H1 (cell line): ENCODE results near the gene PTPN5. TPM values are rescaled to one million over a fixed set of nuclear protein-coding genes. Genes with fewer than 3 reads are reported as not detected.

ENCODE experiments used
- CTCF ChIA-PET: fragments of 300-600 bp; sonication (Branson Sonifier 250); formaldehyde crosslinking; loops from one replicate; lab custom pipeline; 2021; ENCODE audit not compliant: partially characterized antibody; lab: Charles Lee
- POLR2A ChIA-PET: fragments of 300-600 bp; sonication (Branson Sonifier 250); formaldehyde crosslinking; loops from one replicate; lab custom pipeline; 2021; ENCODE audit warnings: inconsistent platforms; ENCODE audit not compliant: partially characterized antibody; lab: Charles Lee
- DNase-seq, 2 experiments: peaks; one replicate each; pipeline versions ENCODE4 v3.0.0 to v3.0.0-alpha.2; 2010 to 2022; ENCODE audit warnings: low spot score in 2 of 2, low read depth in 1 of 2, mixed read lengths in 1 of 2
- FAIRE-seq: peaks from 2 replicates; lab custom pipeline; 2011; peaks lifted over from hg19 to GRCh38; lab: Jason Lieb, UNC
- H2AFZ ChIP-seq: 2 replicates; pipeline ENCODE4 v1.8.1; 2012; ENCODE audit warnings: low read length, inconsistent platforms
- H2AK5ac ChIP-seq: 2 replicates; pipeline ENCODE4 v1.6.1; 2013; ENCODE audit warnings: low read depth, low read length
- H2BK120ac ChIP-seq: replicated peaks from 2 replicates; pipeline ENCODE3; 2013; ENCODE audit warnings: low read depth, low read length, inconsistent platforms
- H2BK12ac ChIP-seq: 2 replicates; pipeline ENCODE4 v1.6.1; 2013; ENCODE audit warnings: low read depth, low read length
- H2BK15ac ChIP-seq: 2 replicates; pipeline ENCODE4 v1.6.1; 2013; ENCODE audit warnings: low read length
- H2BK20ac ChIP-seq: 2 replicates; pipeline ENCODE4 v1.6.1; 2013; ENCODE audit warnings: low read length
- H2BK5ac ChIP-seq: 2 replicates; pipeline ENCODE4 v1.6.1; 2013; ENCODE audit warnings: low read depth, low read length
- H3K14ac ChIP-seq: 2 replicates; pipeline ENCODE4 v1.6.1; 2013; ENCODE audit warnings: inconsistent platforms; ENCODE audit not compliant: insufficient read length
- H3K18ac ChIP-seq: 2 replicates; pipeline ENCODE4 v1.6.1; 2013; ENCODE audit warnings: low read length; ENCODE audit errors: extremely low read depth
- H3K23ac ChIP-seq: 2 replicates; pipeline ENCODE4 v1.6.1; 2013; ENCODE audit warnings: inconsistent platforms; ENCODE audit not compliant: insufficient read length
- H3K23me2 ChIP-seq: 2 replicates; pipeline ENCODE4 v1.6.1; 2013; ENCODE audit warnings: low read depth, low read length
- H3K27ac ChIP-seq: 2 replicates; pipeline ENCODE4 v1.6.1; 2011; ENCODE audit warnings: low read depth, low read length, inconsistent platforms
- H3K27me3 ChIP-seq, 4 experiments: replicated peaks in 1 of 4; 1 replicate in 1 of 4; 2 replicates in 3 of 4; pipeline versions ENCODE4 v1.6.1 to v1.8.1; 2011 to 2013; ENCODE audit warnings: low read length in 3 of 4, mild to moderate bottlenecking in 3 of 4, inconsistent platforms in 2 of 4, mixed read lengths in 2 of 4, moderate library complexity in 1 of 4; ENCODE audit not compliant: control insufficient read depth in 3 of 4, insufficient read depth in 3 of 4; ENCODE audit errors: extremely low read depth in 1 of 4
- H3K36me3 ChIP-seq, 4 experiments: 2 replicates each; pipeline versions ENCODE4 v1.6.1 to v1.8.1; 2011 to 2013; ENCODE audit warnings: mild to moderate bottlenecking in 4 of 4, low read length in 3 of 4, moderate library complexity in 2 of 4, control low read depth in 1 of 4, inconsistent platforms in 1 of 4; ENCODE audit not compliant: insufficient read depth in 4 of 4, control insufficient read depth in 2 of 4
- H3K4ac ChIP-seq: replicated peaks from 2 replicates; pipeline ENCODE3; 2013; ENCODE audit warnings: low read length, low read depth, mixed read lengths, inconsistent platforms; ENCODE audit not compliant: insufficient read length
- H3K4me1 ChIP-seq, 4 experiments: replicated peaks in 1 of 4; 1 replicate in 1 of 4; 2 replicates in 3 of 4; pipeline versions ENCODE4 v1.6.1 to v1.8.1; 2011 to 2013; ENCODE audit warnings: low read length in 3 of 4, inconsistent platforms in 2 of 4, mixed read lengths in 1 of 4; ENCODE audit not compliant: insufficient read depth in 4 of 4, control insufficient read depth in 3 of 4
- H3K4me2 ChIP-seq, 2 experiments: 2 replicates each; pipeline versions ENCODE4 v1.6.1 to v1.8.1; 2011 to 2013; ENCODE audit warnings: low read depth in 2 of 2, low read length in 2 of 2, control low read depth in 1 of 2, inconsistent platforms in 1 of 2, mild to moderate bottlenecking in 1 of 2; ENCODE audit not compliant: insufficient read depth in 1 of 2
- H3K4me3 ChIP-seq, 4 experiments: fragments of 200-600, 300-600 bp in 1 of 4; sonication (generic), shearing (Covaris generic), sonication (Bioruptor Twin) in 1 of 4; 2 replicates each; pipeline versions ENCODE4 v1.5.1 to v1.8.1; 2011 to 2016; ENCODE audit warnings: low read length in 4 of 4, low read depth in 3 of 4, control low read depth in 2 of 4, inconsistent platforms in 2 of 4, mild to moderate bottlenecking in 2 of 4, mixed read lengths in 1 of 4, moderate library complexity in 1 of 4; ENCODE audit not compliant: insufficient read depth in 2 of 4; ENCODE audit errors: extremely low read depth in 1 of 4
- H3K56ac ChIP-seq: replicated peaks from 2 replicates; pipeline ENCODE3; 2013; ENCODE audit warnings: low read depth, mild to moderate bottlenecking, mixed read lengths, low read length, inconsistent platforms; ENCODE audit not compliant: insufficient read length
- H3K79me1 ChIP-seq: 2 replicates; pipeline ENCODE4 v1.6.1; 2013; ENCODE audit warnings: low read depth, low read length, control low read depth
- H3K79me2 ChIP-seq, 2 experiments: 2 replicates each; pipeline versions ENCODE4 v1.6.1 to v1.8.1; 2012 to 2013; ENCODE audit warnings: low read length in 2 of 2, mild to moderate bottlenecking in 2 of 2, inconsistent platforms in 1 of 2; ENCODE audit not compliant: insufficient read depth in 2 of 2, control insufficient read depth in 1 of 2
- H3K9ac ChIP-seq, 4 experiments: replicated peaks in 1 of 4; 1 replicate in 1 of 4; 2 replicates in 3 of 4; pipeline versions ENCODE4 v1.6.1 to v1.8.1; 2011 to 2013; ENCODE audit warnings: low read depth in 3 of 4, low read length in 3 of 4, control low read depth in 2 of 4, mild to moderate bottlenecking in 2 of 4, moderate library complexity in 2 of 4, inconsistent platforms in 1 of 4; ENCODE audit errors: extremely low read depth in 1 of 4
- H3K9me3 ChIP-seq, 2 experiments: 2 replicates each; pipeline versions ENCODE4 v1.6.1 to v1.8.1; 2012 to 2013; ENCODE audit warnings: mild to moderate bottlenecking in 2 of 2, moderate library complexity in 2 of 2, control low read depth in 1 of 2, inconsistent platforms in 1 of 2, low read depth in 1 of 2, low read length in 1 of 2, mixed read lengths in 1 of 2; ENCODE audit not compliant: insufficient read depth in 2 of 2
- H4K20me1 ChIP-seq, 2 experiments: replicated peaks in 1 of 2; 2 replicates each; pipeline versions ENCODE3 to v1.8.1; 2011 to 2013; ENCODE audit warnings: inconsistent platforms in 2 of 2, low read length in 2 of 2, mild to moderate bottlenecking in 1 of 2; ENCODE audit not compliant: insufficient read depth in 2 of 2, control insufficient read depth in 1 of 2
- H4K5ac ChIP-seq: 2 replicates; pipeline ENCODE4 v1.6.1; 2013; ENCODE audit warnings: low read length, low read depth, mixed read lengths, inconsistent platforms; ENCODE audit not compliant: insufficient read length
- H4K8ac ChIP-seq: 2 replicates; pipeline ENCODE4 v1.8.0; 2013; ENCODE audit warnings: mild to moderate bottlenecking, moderate library complexity, low read length, inconsistent platforms; ENCODE audit not compliant: insufficient read depth; ENCODE audit errors: extremely low read depth
- H4K91ac ChIP-seq: replicated peaks from 2 replicates; pipeline ENCODE3; 2013; ENCODE audit warnings: low read length, mixed read lengths, inconsistent platforms; ENCODE audit not compliant: insufficient read length
- BCL11A ChIP-seq, 2 experiments: IDR thresholded peaks; one replicate each; pipeline ENCODE4 v1.6.1; 2011; ENCODE audit warnings: low read depth in 2 of 2, low read length in 2 of 2, mild to moderate bottlenecking in 2 of 2
- CHD2 ChIP-seq: IDR thresholded peaks from 2 replicates; pipeline ENCODE4 v1.6.1; 2012; ENCODE audit warnings: low read length, improper control_type of control experiment
- KDM5A ChIP-seq: fragments of 200-600 bp; IDR thresholded peaks from 2 replicates; pipeline ENCODE4 v1.7.1; 2012; ENCODE audit warnings: mild to moderate bottlenecking, low read length, inconsistent platforms, mixed read lengths
- POU5F1 ChIP-seq: IDR thresholded peaks from 2 replicates; pipeline ENCODE4 v1.6.1; 2011; ENCODE audit warnings: low read depth, mild to moderate bottlenecking, low read length, moderate library complexity
- SAP30 ChIP-seq: fragments of 300-600 bp; sonication (generic); IDR thresholded peaks from 2 replicates; pipeline ENCODE4 v1.7.1; 2012; ENCODE audit warnings: low read length, moderate library complexity, mild to moderate bottlenecking, inconsistent platforms; ENCODE audit not compliant: insufficient read depth, insufficient replicate concordance
- SIRT6 ChIP-seq: IDR thresholded peaks from one replicate; pipeline ENCODE4 v1.7.1; 2012; ENCODE audit warnings: low read length, inconsistent platforms
- SIX5 ChIP-seq: IDR thresholded peaks from 2 replicates; pipeline ENCODE4 v1.6.1; 2011; ENCODE audit warnings: mild to moderate bottlenecking, low read depth, low read length
- TAF7 ChIP-seq: optimal IDR thresholded peaks from 2 replicates; pipeline ENCODE3; 2011; ENCODE audit warnings: low read depth, mild to moderate bottlenecking, inconsistent platforms, low read length, moderate library complexity, borderline replicate concordance
- TEAD4 ChIP-seq: IDR thresholded peaks from 2 replicates; pipeline ENCODE4 v1.6.1; 2012; ENCODE audit warnings: low read depth, low read length, inconsistent platforms, mixed read lengths
- WGBS, 2 experiments: shearing (Covaris generic) in 1 of 2; methylation state at CpG; one replicate each; pipeline versions ENCODE4 v1.1.6 to v1.1.7; 2013 to 2015; ENCODE audit warnings: low lambda C conversion rate in 2 of 2, mixed read lengths in 2 of 2, inconsistent platforms in 1 of 2, low coverage in 1 of 2, missing lambda C conversion rate in 1 of 2; ENCODE audit not compliant: insufficient replicate concordance in 2 of 2, insufficient coverage in 1 of 2, insufficient read length in 1 of 2; ENCODE audit errors: extremely low coverage in 1 of 2, missing lambda C conversion rate in 1 of 2; 5-methylcytosine and 5-hydroxymethylcytosine counted together
- polyA plus RNA-seq, 7 experiments: library from polyadenylated mRNA; depleted of rRNA in 3 of 7; stranded (reverse) in 5 of 7; unstranded in 2 of 7; fragments of >200 nt in 5 of 7; fragments of 200-250 nt in 2 of 7; gene quantifications; 1 replicate in 5 of 7; 2 replicates in 1 of 7; 4 replicates in 1 of 7; pipeline versions ENCODE4 v1.2.1 to v1.2.3, GENCODE V29; 2011 to 2013; ENCODE audit warnings: missing spikeins in 2 of 7, mixed read lengths in 2 of 7
- total RNA-seq: library from RNA; stranded (reverse); fragmentation: NEBNext Ultra II Directional; extraction: Animal tissue kit (Norgen Biotek cat#: 25700); gene quantifications from 2 replicates; pipeline ENCODE4 v1.2.1, GENCODE V29; 2021

Gene PTPN5
- total and polyA plus RNA-seq, 2 of the 8 experiments (the other 6 are each of a cell fraction or from before 2014, with no cell fraction given): 8.4 to 12.9 TPM

GRCh38 chr11:18684267-18684666 is 107.3 kb downstream of the PTPN5 start:
- FAIRE-seq: no peak
- H4K5ac ChIP-seq: no peak overlapping the region
- ChIA-PET CTCF (interaction anchor here (0.7 to 2.0 kb wide), 5 partner anchors 32 to 106 kb away, joined by 3 to 7 read pairs (median 5); no protein-coding TSS in a partner anchor), POLR2A (no interaction called here)
- no peak for DNase-seq
- H2AK5ac ChIP-seq: no peak overlapping the region
- no peak overlapping the region for H3K27ac ChIP-seq
- no peak overlapping the region for H2BK20ac ChIP-seq
- H2BK120ac ChIP-seq: no peak overlapping the region
- H3K18ac ChIP-seq: no peak overlapping the region
- no peaks in the 10 kb centered on the region for H3K79me2 ChIP-seq
- no peaks in the 10 kb centered on the region for H3K23me2 ChIP-seq
- H3K14ac ChIP-seq: no peak overlapping the region
- no peaks in the 10 kb centered on the region for H3K9me3 ChIP-seq
- peak overlapping the region; percentile 51; the same call in 1 of the 2 replicates for H2AFZ ChIP-seq
- WGBS, 2 experiments: 85% methylated on average over 1 of the region's 1 CpG; no CpG with 5 or more reads in 1 of the 2 experiments
- H3K4ac ChIP-seq: no peak overlapping the region
- no peak overlapping the region for H3K56ac ChIP-seq
- H3K9ac ChIP-seq: no peak overlapping the region
- H3K4me1 ChIP-seq: no peaks in the 10 kb centered on the region
- no peaks in the 10 kb centered on the region for H3K79me1 ChIP-seq
- no peaks in the 10 kb centered on the region for H3K36me3 ChIP-seq
- H4K20me1 ChIP-seq: no peaks in the 10 kb centered on the region
- no peak overlapping the region for H3K4me3 ChIP-seq
- no peak overlapping the region for H4K8ac ChIP-seq
- H2BK15ac ChIP-seq: no peak overlapping the region
- no peak overlapping the region for H4K91ac ChIP-seq
- no peak overlapping the region for H2BK5ac ChIP-seq
- no peak overlapping the region for H3K4me2 ChIP-seq
- H2BK12ac ChIP-seq: no peak overlapping the region
- H3K23ac ChIP-seq: no peak overlapping the region
- H3K27me3 ChIP-seq: no peaks in the 10 kb centered on the region
- no peak for TF ChIP-seq SIX5
- TF ChIP-seq TAF7: no peak
- no peak for TF ChIP-seq KDM5A
- TF ChIP-seq POU5F1: no peak
- no peak for TF ChIP-seq CHD2
- TF ChIP-seq TEAD4: no peak
- no peak for TF ChIP-seq SIRT6
- no peak for TF ChIP-seq BCL11A (IDR thresholded peaks at IDR 0.05; ENCODE audit: low read depth in 2 of 2, low read length in 2 of 2)
- no peak for TF ChIP-seq SAP30
